Ishikawa (cell line): ENCODE measurements around the gene CADM1.
A peak's percentile ranks its signal among the peaks of the same experiment; 100 is the strongest.

Source experiments
- CEBPB ChIP-seq: IDR thresholded peaks from 2 replicates; pipeline ENCODE4 v1.6.1; 2012
- CREB1 ChIP-seq: IDR thresholded peaks from 2 replicates; pipeline ENCODE4 v1.6.1; 2012; ENCODE audit warnings: low read depth
- EGR1 ChIP-seq: IDR thresholded peaks from 2 replicates; pipeline ENCODE4 v1.6.1; 2012
- EP300 ChIP-seq: IDR thresholded peaks from 2 replicates; pipeline ENCODE4 v1.6.1; 2012; ENCODE audit warnings: borderline replicate concordance
- FOXM1 ChIP-seq: IDR thresholded peaks from 2 replicates; pipeline ENCODE4 v1.6.1; 2012; ENCODE audit warnings: low read depth, borderline replicate concordance
- MAX ChIP-seq: IDR thresholded peaks from 2 replicates; pipeline ENCODE4 v1.6.1; 2012
- NFIC ChIP-seq: IDR thresholded peaks from 2 replicates; pipeline ENCODE4 v1.6.1; 2012
- RAD21 ChIP-seq: IDR thresholded peaks from 2 replicates; pipeline ENCODE4 v1.6.1; 2012; ENCODE audit warnings: low read depth
- TAF1 ChIP-seq: IDR thresholded peaks from 2 replicates; pipeline ENCODE4 v1.6.1; 2012; ENCODE audit warnings: low read depth, mild to moderate bottlenecking
- TCF12 ChIP-seq: IDR thresholded peaks from 2 replicates; pipeline ENCODE4 v1.6.1; 2012; ENCODE audit warnings: low read depth
- TEAD4 ChIP-seq: IDR thresholded peaks from 2 replicates; pipeline ENCODE4 v1.6.1; 2012
- USF1 ChIP-seq: IDR thresholded peaks from 2 replicates; pipeline ENCODE4 v1.6.1; 2012
- YY1 ChIP-seq: IDR thresholded peaks from 2 replicates; pipeline ENCODE4 v1.6.1; 2012; ENCODE audit warnings: low read depth
- ZBTB7A ChIP-seq: IDR thresholded peaks from 2 replicates; pipeline ENCODE4 v1.6.1; 2012; ENCODE audit warnings: low read depth
- TF ChIP-seq, protein P1 (sequence below): IDR thresholded peaks from 2 replicates; pipeline ENCODE4 v1.6.1; 2012; ENCODE audit warnings: low read depth, mild to moderate bottlenecking

Gene CADM1

DNA sequence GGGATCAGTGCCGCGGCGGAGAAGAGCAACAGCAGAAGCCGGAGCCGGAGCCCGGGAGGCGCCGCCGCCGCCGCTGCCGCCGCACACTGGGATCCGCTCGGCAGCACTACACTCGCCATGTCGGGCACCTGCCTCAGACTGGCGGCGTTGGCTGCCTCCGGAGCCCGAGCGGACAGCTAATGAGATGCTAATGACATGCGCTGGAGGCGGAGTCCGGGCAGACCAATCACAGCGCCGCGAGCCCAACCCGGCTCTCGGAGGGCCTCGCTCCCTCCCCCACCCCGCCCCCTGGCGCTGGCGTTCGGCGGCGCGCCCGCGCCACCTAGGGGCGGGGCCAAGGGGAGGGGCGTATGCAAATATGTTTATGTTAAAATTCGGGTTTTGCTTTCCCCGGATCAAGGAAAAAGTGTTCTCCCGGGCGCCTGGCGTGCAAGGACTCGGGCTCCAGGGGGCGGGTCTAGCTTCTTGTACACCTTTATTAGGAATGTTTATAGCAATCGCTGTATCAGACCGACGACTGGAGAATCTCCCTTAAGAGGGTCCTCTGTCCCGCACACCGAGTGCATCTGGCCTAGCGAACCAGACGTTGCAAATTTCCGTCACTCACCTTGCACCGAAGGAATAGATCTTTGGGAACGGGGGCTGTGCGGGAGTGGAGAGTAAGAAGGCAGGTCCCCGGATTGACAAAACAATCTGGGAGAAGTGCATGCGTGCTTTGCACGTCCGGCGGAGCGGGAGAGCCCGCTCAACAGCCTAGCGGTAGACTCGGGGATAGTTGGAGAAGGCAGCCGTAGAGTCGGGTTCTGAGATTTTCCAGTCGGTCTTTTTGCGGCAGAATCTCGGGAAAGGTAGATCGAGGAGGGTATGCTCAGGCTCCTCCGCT is at the start of gene CADM1:
CADM1 (minus strand) TSS at position 140 of the 883 bp plus-strand sequence.
- TF ChIP-seq, protein P1, sequence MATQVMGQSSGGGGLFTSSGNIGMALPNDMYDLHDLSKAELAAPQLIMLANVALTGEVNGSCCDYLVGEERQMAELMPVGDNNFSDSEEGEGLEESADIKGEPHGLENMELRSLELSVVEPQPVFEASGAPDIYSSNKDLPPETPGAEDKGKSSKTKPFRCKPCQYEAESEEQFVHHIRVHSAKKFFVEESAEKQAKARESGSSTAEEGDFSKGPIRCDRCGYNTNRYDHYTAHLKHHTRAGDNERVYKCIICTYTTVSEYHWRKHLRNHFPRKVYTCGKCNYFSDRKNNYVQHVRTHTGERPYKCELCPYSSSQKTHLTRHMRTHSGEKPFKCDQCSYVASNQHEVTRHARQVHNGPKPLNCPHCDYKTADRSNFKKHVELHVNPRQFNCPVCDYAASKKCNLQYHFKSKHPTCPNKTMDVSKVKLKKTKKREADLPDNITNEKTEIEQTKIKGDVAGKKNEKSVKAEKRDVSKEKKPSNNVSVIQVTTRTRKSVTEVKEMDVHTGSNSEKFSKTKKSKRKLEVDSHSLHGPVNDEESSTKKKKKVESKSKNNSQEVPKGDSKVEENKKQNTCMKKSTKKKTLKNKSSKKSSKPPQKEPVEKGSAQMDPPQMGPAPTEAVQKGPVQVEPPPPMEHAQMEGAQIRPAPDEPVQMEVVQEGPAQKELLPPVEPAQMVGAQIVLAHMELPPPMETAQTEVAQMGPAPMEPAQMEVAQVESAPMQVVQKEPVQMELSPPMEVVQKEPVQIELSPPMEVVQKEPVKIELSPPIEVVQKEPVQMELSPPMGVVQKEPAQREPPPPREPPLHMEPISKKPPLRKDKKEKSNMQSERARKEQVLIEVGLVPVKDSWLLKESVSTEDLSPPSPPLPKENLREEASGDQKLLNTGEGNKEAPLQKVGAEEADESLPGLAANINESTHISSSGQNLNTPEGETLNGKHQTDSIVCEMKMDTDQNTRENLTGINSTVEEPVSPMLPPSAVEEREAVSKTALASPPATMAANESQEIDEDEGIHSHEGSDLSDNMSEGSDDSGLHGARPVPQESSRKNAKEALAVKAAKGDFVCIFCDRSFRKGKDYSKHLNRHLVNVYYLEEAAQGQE: no peak
- TF ChIP-seq TAF1 (peak; percentile 55; the same call in 1 of the 2 replicates), MAX (0 out of 2 replicates have a peak, but pooled peaks have one; percentile 12)

- TF ChIP-seq YY1 (no peak), FOXM1 (no peak), CEBPB (no peak), TAF1 (no peak), NFIC (no peak), USF1 (no peak), MAX (no peak), TEAD4 (no peak), ZBTB7A (no peak), RAD21 (no peak), EP300 (no peak), EGR1 (no peak), CREB1 (no peak), TCF12 (no peak)
- TF ChIP-seq, protein P1: no peak
These were observed 48.7 kb upstream of the CADM1 start for GRCh38 chr11:115552773-115553438.

DNA sequence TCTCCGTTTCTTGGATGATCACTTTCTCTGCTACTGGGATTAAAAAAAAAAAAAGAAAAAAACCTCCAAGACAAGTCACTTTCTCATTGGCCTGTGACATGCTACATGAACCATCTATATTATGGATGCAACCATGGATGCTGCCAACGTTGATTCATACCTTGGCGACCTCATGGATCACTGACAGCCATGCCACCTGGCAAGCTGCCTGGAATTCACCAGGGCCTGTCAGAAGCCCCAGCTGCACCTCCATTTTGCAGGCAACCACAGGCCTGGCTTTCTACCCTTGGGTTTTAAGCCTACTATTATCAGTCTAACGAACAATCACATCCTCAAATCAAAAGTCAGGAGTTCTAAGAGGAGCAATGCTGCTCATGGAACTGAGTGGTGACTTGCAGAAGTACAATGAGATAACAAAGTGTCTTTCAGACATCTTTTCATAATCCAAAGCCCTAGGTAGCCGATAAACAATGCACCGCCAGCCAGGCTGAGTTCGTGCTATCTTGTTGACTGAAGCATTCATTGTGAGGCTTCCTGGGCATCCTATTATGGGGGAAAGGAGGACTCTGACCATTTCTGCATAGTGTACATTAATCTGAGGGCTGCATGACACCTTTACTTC is 48.0 kb upstream of the CADM1 start:
- no peak for TF ChIP-seq USF1
- no peak for TF ChIP-seq TCF12
- no peak for TF ChIP-seq EP300
- no peak for TF ChIP-seq FOXM1
- no peak for TF ChIP-seq TAF1
- no peak for TF ChIP-seq MAX
- TF ChIP-seq ZBTB7A: no peak
- no peak for TF ChIP-seq RAD21
- TF ChIP-seq CREB1: no peak
- TF ChIP-seq CEBPB: no peak
- no peak for TF ChIP-seq TEAD4
- TF ChIP-seq YY1: no peak
- TF ChIP-seq EGR1: no peak
- no peak for TF ChIP-seq NFIC
- TF ChIP-seq, protein P1: no peak
